IPS-11a (cell line): ENCODE results near the gene MRPL20.

Source experiments
- H3K4me3 ChIP-seq: one replicate; pipeline ENCODE4 v1.5.1; 2013; ENCODE audit warnings: low read depth, low read length, control low read depth

MRPL20 gene

GRCh38 chr1:1366699-1367066 lies 40.4 kb downstream of the MRPL20 start:
- no peak overlapping the region for H3K4me3 ChIP-seq

- H3K4me3 ChIP-seq = no peak overlapping the region
Measured at GRCh38 chr1:1365875-1366698, 41.0 kb downstream of the MRPL20 start.

GRCh38 chr1:1364266-1364665 lies 42.8 kb downstream of the MRPL20 start:
- no peak overlapping the region for H3K4me3 ChIP-seq

GRCh38 chr1:1361982-1362423 lies 45.1 kb downstream of the MRPL20 start:
- H3K4me3 ChIP-seq = no peak overlapping the region

DNA sequence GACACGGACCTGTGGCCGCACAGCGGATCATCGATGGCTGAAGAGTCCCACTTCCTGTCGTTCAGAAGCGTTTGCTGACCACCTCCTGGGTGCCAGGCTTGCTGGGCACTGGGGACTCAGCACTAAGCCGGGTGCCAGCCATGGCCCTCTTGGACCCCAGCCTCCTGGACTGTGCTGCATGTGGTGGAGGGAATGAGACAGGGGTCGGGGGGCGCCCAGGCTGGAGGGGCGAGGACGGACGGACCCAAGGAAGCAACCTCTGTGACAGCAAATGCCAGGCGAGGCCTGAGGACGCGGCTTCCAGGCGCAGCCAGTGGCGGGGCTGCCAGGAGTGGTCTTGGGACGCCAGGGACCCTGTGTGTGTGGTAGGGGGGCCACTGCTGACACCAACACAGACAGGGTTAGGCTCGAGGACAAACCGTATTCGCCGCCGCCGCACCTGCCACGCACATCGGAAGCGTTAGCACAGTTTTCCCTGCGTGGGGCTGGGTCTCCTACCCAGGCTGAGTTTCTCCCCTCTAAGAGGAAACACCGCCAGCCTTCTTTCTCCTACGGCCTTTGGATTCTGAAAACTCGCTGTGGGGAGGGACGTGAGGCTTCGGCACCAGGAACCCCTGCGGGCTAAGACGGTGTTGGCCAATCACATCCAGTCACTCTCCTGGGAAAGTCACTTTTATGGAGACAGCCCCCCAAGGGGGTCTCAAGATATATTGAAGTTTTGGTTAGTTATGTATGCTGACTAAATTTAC lies 45.7 kb downstream of the MRPL20 start:
- H3K4me3 ChIP-seq = no peak overlapping the region

DNA sequence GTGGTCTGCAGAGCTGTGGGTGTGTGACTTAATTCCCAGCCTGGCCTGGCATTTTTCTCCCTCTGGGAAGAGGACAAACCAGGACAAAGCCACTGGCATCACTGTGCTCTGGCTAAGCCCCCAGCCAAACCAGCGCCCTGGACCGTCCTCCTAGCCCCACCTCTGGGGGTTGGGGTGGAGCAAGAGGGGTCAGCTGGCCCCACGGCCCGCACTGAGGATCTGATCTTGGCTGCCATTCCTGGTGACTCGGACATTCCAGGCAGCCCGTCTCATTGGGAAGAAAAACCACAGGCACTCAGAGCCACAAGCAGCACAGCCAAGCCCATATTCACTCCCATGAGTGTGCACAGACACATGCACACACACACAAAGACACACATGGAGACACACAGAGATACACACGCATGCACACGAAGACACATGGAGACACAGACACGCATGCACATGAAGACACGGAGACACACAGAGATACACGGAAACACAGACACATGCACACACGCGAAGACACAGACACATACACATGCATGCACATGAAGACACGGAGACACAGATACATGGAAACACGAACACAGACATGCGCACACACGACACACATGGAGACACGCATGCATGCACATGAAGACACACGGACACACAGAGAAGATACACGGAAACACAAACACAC lies 46.5 kb downstream of the MRPL20 start:
- no peak overlapping the region for H3K4me3 ChIP-seq

GRCh38 chr1:1359664-1360468 lies 47.2 kb downstream of the MRPL20 start:
- no peak overlapping the region for H3K4me3 ChIP-seq

- no peak overlapping the region for H3K4me3 ChIP-seq
Measured at GRCh38 chr1:1359308-1359663, 47.8 kb downstream of the MRPL20 start.

DNA sequence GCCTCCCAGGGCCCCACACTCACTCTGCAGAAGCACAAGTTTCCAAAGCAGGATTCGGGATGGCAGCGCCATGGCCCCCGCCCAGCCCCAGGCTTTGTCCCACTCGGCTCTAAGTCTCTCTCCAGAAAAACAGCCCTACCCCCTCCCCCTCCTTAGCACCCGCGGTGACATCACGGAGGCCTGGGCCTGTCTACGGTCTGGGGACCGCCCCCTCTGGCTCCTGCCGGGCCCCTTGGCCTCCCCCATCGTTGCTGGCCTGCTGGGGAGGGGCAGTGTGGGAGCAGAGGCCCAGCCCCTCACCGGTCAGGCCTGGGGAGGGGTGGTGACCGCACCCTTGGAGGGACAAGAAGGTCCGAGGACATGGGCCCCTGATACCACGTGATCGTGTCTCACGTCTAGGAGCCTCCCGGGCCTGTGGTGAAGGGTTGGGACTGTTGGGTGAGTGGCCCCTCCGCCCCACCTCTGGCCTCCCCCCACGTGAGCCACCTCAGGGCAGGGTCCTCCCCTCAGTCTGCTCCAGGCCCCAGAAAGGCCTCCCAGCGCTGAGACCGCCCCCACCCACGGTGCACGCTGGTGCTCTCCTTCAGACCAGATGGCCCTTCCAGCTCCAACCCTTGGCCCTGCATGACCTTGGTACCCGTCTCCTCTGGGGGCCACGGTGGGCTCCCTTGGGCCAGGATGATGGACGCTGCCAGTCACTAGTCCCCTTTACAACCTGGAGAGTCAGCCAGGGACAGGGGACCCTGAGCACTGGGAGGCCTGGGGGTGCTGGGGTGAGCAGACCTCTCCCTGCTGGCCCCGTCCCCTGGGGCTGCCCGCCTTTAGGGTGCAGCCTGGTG lies 48.4 kb downstream of the MRPL20 start, which contains the start of gene MXRA8:
Gene MXRA8 (minus strand): TSS at position 123 of the 839 bp plus-strand sequence. CDS start 51 bp downstream, at position 72.
- H3K4me3 ChIP-seq = peak within 1 kb of the TSS; percentile 17

DNA sequence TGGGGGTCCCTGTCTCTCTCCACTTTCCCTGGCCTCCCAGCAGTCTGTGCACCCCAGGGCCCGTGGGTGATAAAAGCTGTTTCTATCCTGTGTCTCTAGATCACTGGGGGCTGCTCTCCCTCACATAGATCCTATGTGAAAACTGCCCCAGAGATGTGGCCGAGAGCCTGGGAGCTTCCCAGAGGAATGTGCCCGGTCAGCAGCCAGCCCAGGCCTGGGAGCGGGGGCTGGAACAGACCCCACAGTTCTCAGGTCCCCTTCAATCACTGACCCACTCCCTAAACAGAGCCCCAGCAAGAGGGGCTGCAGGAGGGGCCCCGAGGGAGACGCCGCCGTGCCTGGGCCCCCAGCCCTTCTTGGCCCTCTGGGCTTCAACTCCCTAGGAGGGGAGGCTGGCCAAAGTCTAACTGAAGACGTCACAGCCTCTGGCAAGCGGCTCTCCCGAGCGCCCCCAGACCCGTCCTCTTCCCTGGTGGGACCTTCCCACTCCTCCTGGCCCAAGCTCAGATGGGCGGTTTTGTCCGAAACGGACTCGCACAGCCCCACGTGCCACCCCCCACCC lies 49.1 kb downstream of the MRPL20 start:
- H3K4me3 ChIP-seq = peak overlapping the region; percentile 17

GRCh38 chr1:1356796-1357401 lies 50.2 kb downstream of the MRPL20 start:
- no peak overlapping the region for H3K4me3 ChIP-seq

GRCh38 chr1:1356166-1356795 lies 50.8 kb downstream of the MRPL20 start:
- H3K4me3 ChIP-seq = no peak overlapping the region

GRCh38 chr1:1355416-1355815 lies 51.7 kb downstream of the MRPL20 start:
- H3K4me3 ChIP-seq = no peak overlapping the region

GRCh38 chr1:1354271-1355247 lies 52.5 kb downstream of the MRPL20 start:
- H3K4me3 ChIP-seq = no peak overlapping the region

DNA sequence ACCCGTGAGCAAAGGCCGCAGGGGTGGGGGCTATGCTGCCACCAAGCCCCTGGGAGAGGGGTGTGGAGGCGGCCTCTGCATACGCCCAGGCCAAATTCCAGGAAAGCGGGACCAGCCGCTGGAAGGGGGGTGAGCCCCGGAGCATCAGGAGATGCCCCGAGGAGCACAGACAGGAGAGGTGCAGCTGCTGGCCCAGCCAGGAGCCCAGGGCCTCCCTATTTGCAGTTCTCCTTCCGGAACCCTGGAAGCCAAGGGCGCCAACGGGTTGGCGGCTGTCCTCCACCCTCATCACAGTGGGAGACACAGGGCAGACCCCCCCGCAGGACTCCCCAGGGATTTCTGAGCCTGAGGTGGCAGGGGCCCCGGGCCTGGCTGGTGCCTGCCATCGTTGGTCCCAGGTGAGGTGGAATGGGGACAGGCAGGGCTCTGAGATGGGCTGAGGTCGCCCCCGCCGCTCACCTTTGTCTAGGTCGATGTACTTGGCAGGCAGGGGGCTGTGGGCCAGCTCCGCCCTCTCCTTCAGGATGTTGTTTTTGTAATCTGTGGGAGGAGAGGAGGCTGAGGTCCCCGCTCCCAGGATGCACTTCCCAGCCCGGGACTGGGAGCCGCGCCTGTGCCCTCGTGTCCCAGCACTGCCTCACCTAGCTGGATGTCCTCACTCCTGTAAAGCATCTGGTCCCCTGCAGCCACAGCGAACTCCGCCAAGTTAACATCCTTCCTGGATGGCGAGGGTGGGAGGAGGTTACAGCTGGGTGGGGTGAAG lies 53.5 kb downstream of the MRPL20 start:
- no peak overlapping the region for H3K4me3 ChIP-seq

GRCh38 chr1:1352786-1353388 lies 54.2 kb downstream of the MRPL20 start:
- no peak overlapping the region for H3K4me3 ChIP-seq
